T-helper 9 cell (primary cell): Measurements from ENCODE around the gene ATP5PO.

Source experiments
- DNase-seq: peaks from one replicate; pipeline ENCODE4 v3.0.0-alpha.2; 2020
- total RNA-seq, 2 donors: gene quantifications; one replicate each; lab custom pipeline; 2026; lab: John Stamatoyannopoulos, UW

ATP5PO gene
- total RNA-seq = 19.3 to 25.2 reads per million in 2 donors

GRCh38 chr21:33915368-33916199 is at the start of gene ATP5PO:
Gene ATP5PO, minus strand, starts transcription at chr21:33915804. Its CDS starts 41 bp downstream, at chr21:33915763.
- DNase-seq = peak; percentile 89

GRCh38 chr21:33964706-33965325 is 49.2 kb upstream of the ATP5PO start:
- DNase-seq = no peak

- no peak for DNase-seq
Measured at GRCh38 chr21:33963848-33964555, 48.4 kb upstream of the ATP5PO start.

GRCh38 chr21:33962290-33962689 is 46.7 kb upstream of the ATP5PO start:
- DNase-seq = no peak

- DNase-seq = no peak
Measured at GRCh38 chr21:33961061-33961460, 45.5 kb upstream of the ATP5PO start.

GRCh38 chr21:33959680-33960079 is 44.1 kb upstream of the ATP5PO start:
- no peak for DNase-seq

GRCh38 chr21:33954395-33954794 is 38.8 kb upstream of the ATP5PO start:
- DNase-seq = no peak

- no peak for DNase-seq
Measured at GRCh38 chr21:33951276-33952178, 35.9 kb upstream of the ATP5PO start.

GRCh38 chr21:33950431-33951079 is 35.0 kb upstream of the ATP5PO start:
- no peak for DNase-seq

GRCh38 chr21:33949516-33950430 is 34.2 kb upstream of the ATP5PO start:
- no peak for DNase-seq

- no peak for DNase-seq
Measured at GRCh38 chr21:33948951-33949444, 33.4 kb upstream of the ATP5PO start.

- peak; percentile 68 for DNase-seq
Measured at GRCh38 chr21:33948096-33948950, 32.7 kb upstream of the ATP5PO start.

GRCh38 chr21:33947451-33948095 is 32.0 kb upstream of the ATP5PO start:
- DNase-seq = peak; percentile 75

- no peak for DNase-seq
Measured at GRCh38 chr21:33945652-33946270, 30.2 kb upstream of the ATP5PO start.

- DNase-seq = no peak
Measured at GRCh38 chr21:33944185-33944763, 28.7 kb upstream of the ATP5PO start.

GRCh38 chr21:33943293-33943692 is 27.7 kb upstream of the ATP5PO start:
- no peak for DNase-seq

GRCh38 chr21:33942426-33942825 is 26.8 kb upstream of the ATP5PO start:
- no peak for DNase-seq

GRCh38 chr21:33940881-33941245 is 25.3 kb upstream of the ATP5PO start:
- DNase-seq = no peak
